ENCODE measurements around the gene IWS1.
"Not testable (repeated sequence)": the region's sequence is repeated elsewhere in the genome, so short reads cannot be mapped to it uniquely, and the experiment has no call there.

Gene IWS1

GRCh38 chr2:127453013-127453391 lies 73.3 kb downstream of the IWS1 start:
- H3K9ac ChIP-seq (ENCODE audit: low read length), result no peak overlapping the region
- TF ChIP-seq EZH2phosphoT487 (conservative IDR thresholded peaks at IDR 0.05; ENCODE audit: low read length), result no peak
- TF ChIP-seq, protein P1, sequence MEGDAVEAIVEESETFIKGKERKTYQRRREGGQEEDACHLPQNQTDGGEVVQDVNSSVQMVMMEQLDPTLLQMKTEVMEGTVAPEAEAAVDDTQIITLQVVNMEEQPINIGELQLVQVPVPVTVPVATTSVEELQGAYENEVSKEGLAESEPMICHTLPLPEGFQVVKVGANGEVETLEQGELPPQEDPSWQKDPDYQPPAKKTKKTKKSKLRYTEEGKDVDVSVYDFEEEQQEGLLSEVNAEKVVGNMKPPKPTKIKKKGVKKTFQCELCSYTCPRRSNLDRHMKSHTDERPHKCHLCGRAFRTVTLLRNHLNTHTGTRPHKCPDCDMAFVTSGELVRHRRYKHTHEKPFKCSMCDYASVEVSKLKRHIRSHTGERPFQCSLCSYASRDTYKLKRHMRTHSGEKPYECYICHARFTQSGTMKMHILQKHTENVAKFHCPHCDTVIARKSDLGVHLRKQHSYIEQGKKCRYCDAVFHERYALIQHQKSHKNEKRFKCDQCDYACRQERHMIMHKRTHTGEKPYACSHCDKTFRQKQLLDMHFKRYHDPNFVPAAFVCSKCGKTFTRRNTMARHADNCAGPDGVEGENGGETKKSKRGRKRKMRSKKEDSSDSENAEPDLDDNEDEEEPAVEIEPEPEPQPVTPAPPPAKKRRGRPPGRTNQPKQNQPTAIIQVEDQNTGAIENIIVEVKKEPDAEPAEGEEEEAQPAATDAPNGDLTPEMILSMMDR (IDR thresholded peaks at IDR 0.05; ENCODE audit: insufficient read depth, low read length, poor library complexity, severe bottlenecking), result no peak
- H3F3A ChIP-seq (ENCODE audit: insufficient read depth), result no peaks in the 10 kb centered on the region
- H3K79me2 ChIP-seq (ENCODE audit: insufficient read depth, low read length), result no peaks in the 10 kb centered on the region
- no peaks in the 10 kb centered on the region for H3K27me3 ChIP-seq (ENCODE audit: low read length)
- H3K4me3 ChIP-seq (ENCODE audit: insufficient read depth, low read length, poor library complexity, severe bottlenecking), result no peak overlapping the region
- H3K36me3 ChIP-seq (ENCODE audit: low read length), result no peaks in the 10 kb centered on the region
- no peak overlapping the region for H2AFZ ChIP-seq (ENCODE audit: low read depth, low read length, severe bottlenecking)
- H3K4me2 ChIP-seq (ENCODE audit: low read depth, low read length, poor library complexity, severe bottlenecking), result no peak overlapping the region
- no peaks in the 10 kb centered on the region for H3K9me2 ChIP-seq (replicated peaks; ENCODE audit: insufficient read depth, low read length)
- H4K20me1 ChIP-seq (ENCODE audit: low read depth, low read length), result no peaks in the 10 kb centered on the region
- no peak overlapping the region for H3K27ac ChIP-seq (ENCODE audit: low read depth, low read length)
- no peaks in the 10 kb centered on the region for H3K9me3 ChIP-seq (ENCODE audit: insufficient read depth, low read length)

DNA sequence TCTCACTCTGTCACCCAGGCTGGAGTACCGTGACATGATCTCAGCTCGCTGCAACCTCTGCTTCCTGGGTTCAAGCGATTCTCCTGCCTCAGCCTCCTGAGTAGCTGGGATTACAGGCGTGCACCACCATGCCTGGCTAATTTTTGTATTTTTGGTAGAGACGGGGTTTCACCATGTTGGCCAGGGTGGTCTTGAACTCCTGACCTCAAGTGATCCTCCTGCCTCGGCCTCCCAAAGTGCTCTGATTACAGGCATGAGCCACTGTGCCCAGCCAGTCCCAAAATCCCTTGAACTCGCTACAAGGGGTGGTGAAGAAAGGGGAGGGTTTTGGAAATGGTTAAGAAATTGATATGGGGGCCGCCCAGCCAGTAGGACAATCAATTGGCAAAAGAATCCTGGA lies 73.9 kb downstream of the IWS1 start:
- not testable (repeated sequence) for H3F3A ChIP-seq (ENCODE audit: insufficient read depth); H3K79me2 ChIP-seq (ENCODE audit: insufficient read depth, low read length); H3K9me3 ChIP-seq (ENCODE audit: insufficient read depth, low read length); H3K27me3 ChIP-seq (ENCODE audit: low read length); H3K9me2 ChIP-seq (replicated peaks; ENCODE audit: insufficient read depth, low read length); H4K20me1 ChIP-seq (ENCODE audit: low read depth, low read length); H3K4me2 ChIP-seq (ENCODE audit: low read depth, low read length, poor library complexity, severe bottlenecking); H2AFZ ChIP-seq (ENCODE audit: low read depth, low read length, severe bottlenecking); H3K4me3 ChIP-seq (ENCODE audit: insufficient read depth, low read length, poor library complexity, severe bottlenecking); H3K9ac ChIP-seq (ENCODE audit: low read length); H3K36me3 ChIP-seq (ENCODE audit: low read length); H3K27ac ChIP-seq (ENCODE audit: low read depth, low read length)

DNA sequence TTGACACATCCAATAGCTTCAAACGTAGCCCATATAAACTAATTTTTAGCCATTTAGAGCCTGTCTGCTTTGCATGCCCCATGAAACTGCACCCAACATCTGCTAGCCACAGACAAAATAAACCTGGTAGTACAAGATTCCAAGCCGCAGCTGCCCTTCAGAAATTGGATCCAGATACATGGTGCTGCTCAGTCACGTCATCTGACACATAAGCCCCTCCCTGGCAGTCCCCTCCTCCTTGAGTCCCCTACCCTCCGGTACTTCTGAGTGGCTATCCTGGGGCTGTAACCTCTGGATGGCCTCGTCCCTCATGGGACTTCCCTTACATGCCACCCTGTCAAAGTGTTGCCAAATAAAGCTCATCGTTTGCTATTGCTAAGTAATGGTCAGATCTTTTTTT lies 74.3 kb downstream of the IWS1 start:
- H3K36me3 ChIP-seq (ENCODE audit: low read length), result no peaks in the 10 kb centered on the region
- no peak overlapping the region for H3K9ac ChIP-seq (ENCODE audit: low read length)
- H4K20me1 ChIP-seq (ENCODE audit: low read depth, low read length), result no peaks in the 10 kb centered on the region
- no peak overlapping the region for H3K4me3 ChIP-seq (ENCODE audit: insufficient read depth, low read length, poor library complexity, severe bottlenecking)
- H3K27me3 ChIP-seq (ENCODE audit: low read length), result no peaks in the 10 kb centered on the region
- no peaks in the 10 kb centered on the region for H3K9me2 ChIP-seq (replicated peaks; ENCODE audit: insufficient read depth, low read length)
- TF ChIP-seq, protein P1 (IDR thresholded peaks at IDR 0.05; ENCODE audit: insufficient read depth, low read length, poor library complexity, severe bottlenecking), result no peak
- H3F3A ChIP-seq (ENCODE audit: insufficient read depth), result no peaks in the 10 kb centered on the region
- H3K4me2 ChIP-seq (ENCODE audit: low read depth, low read length, poor library complexity, severe bottlenecking), result no peak overlapping the region
- no peak overlapping the region for H2AFZ ChIP-seq (ENCODE audit: low read depth, low read length, severe bottlenecking)
- no peaks in the 10 kb centered on the region for H3K79me2 ChIP-seq (ENCODE audit: insufficient read depth, low read length)
- no peak overlapping the region for H3K27ac ChIP-seq (ENCODE audit: low read depth, low read length)
- no peaks in the 10 kb centered on the region for H3K9me3 ChIP-seq (ENCODE audit: insufficient read depth, low read length)

- no peaks in the 10 kb centered on the region for H3K9me3 ChIP-seq (ENCODE audit: insufficient read depth, low read length)
- no peak overlapping the region for H3K4me2 ChIP-seq (ENCODE audit: low read depth, low read length, poor library complexity, severe bottlenecking)
- H3K9ac ChIP-seq (ENCODE audit: low read length), result no peak overlapping the region
- TF ChIP-seq, protein P1 (IDR thresholded peaks at IDR 0.05; ENCODE audit: insufficient read depth, low read length, poor library complexity, severe bottlenecking), result no peak
- TF ChIP-seq EZH2phosphoT487 (conservative IDR thresholded peaks at IDR 0.05; ENCODE audit: low read length), result no peak
- no peak overlapping the region for H3K4me3 ChIP-seq (ENCODE audit: insufficient read depth, low read length, poor library complexity, severe bottlenecking)
- no peak overlapping the region for H3K27ac ChIP-seq (ENCODE audit: low read depth, low read length)
- H4K20me1 ChIP-seq (ENCODE audit: low read depth, low read length), result no peaks in the 10 kb centered on the region
- no peaks in the 10 kb centered on the region for H3K79me2 ChIP-seq (ENCODE audit: insufficient read depth, low read length)
- no peak overlapping the region for H2AFZ ChIP-seq (ENCODE audit: low read depth, low read length, severe bottlenecking)
- no peaks in the 10 kb centered on the region for H3K36me3 ChIP-seq (ENCODE audit: low read length)
- no peaks in the 10 kb centered on the region for H3K9me2 ChIP-seq (replicated peaks; ENCODE audit: insufficient read depth, low read length)
- no peaks in the 10 kb centered on the region for H3F3A ChIP-seq (ENCODE audit: insufficient read depth)
- H3K27me3 ChIP-seq (ENCODE audit: low read length), result no peaks in the 10 kb centered on the region
Measured at GRCh38 chr2:127449898-127450297, 76.4 kb downstream of the IWS1 start.
